D721Med (cell line): ENCODE measurements around the gene DNM2.

Experiments used
- DNase-seq: peaks from one replicate; pipeline ENCODE4 v3.0.0; 2011; ENCODE audit warnings: low spot score; ENCODE audit not compliant: insufficient read length
- FAIRE-seq: peaks from 2 replicates; lab custom pipeline; 2011; peaks lifted over from hg19 to GRCh38; lab: Jason Lieb, UNC
- CTCF ChIP-seq: IDR thresholded peaks from 2 replicates; pipeline ENCODE4 v1.5.1; 2012; ENCODE audit warnings: mild to moderate bottlenecking, control low read depth; ENCODE audit not compliant: insufficient read depth; ENCODE audit errors: missing control alignments

DNM2 gene

GRCh38 chr19:10808937-10809649 lies 91.2 kb downstream of the DNM2 start:
- TF ChIP-seq CTCF, result no peak
- DNase-seq (no peak), FAIRE-seq (no peak)

- DNase-seq, result no peak
- FAIRE-seq, result no peak
- TF ChIP-seq CTCF, result no peak
Observed at GRCh38 chr19:10809651-10810285, 91.9 kb downstream of the DNM2 start.

- TF ChIP-seq CTCF, result no peak
- DNase-seq (no peak), FAIRE-seq (no peak)
Observed at GRCh38 chr19:10811391-10812111, 93.7 kb downstream of the DNM2 start.

- FAIRE-seq (no peak), DNase-seq (no peak)
- TF ChIP-seq CTCF, result no peak
Observed at GRCh38 chr19:10812196-10812595, 94.3 kb downstream of the DNM2 start.

- no peak for TF ChIP-seq CTCF
- DNase-seq (no peak), FAIRE-seq (no peak)
Observed at GRCh38 chr19:10812902-10813404, 95.1 kb downstream of the DNM2 start.

GRCh38 chr19:10815007-10815536 lies 97.2 kb downstream of the DNM2 start:
- no peak for FAIRE-seq
- TF ChIP-seq CTCF, result no peak
- no peak for DNase-seq
